ENCODE measurements around the gene NUP62. TPM values are rescaled to one million over a fixed set of nuclear protein-coding genes. Genes with fewer than 3 reads are reported as not detected.

The NUP62 gene
- total and polyA plus RNA-seq, 2 experiments from 2014 or later, result 55.5 to 99.4 TPM

- H3K79me2 ChIP-seq (replicated peaks; ENCODE audit: insufficient read depth), result no peaks in the 10 kb centered on the region
- H3K36me3 ChIP-seq (ENCODE audit: insufficient read depth), result no peaks in the 10 kb centered on the region
- no peaks in the 10 kb centered on the region for H3K9me2 ChIP-seq (ENCODE audit: insufficient read depth)
- Mint-ChIP-seq H3K36me3 (ENCODE audit: low read depth) (no peaks in the 10 kb centered on the region), H3K27ac (no peak overlapping the region), H3K27me3 (ENCODE audit: insufficient read depth, low read depth, poor library complexity) (peaks cover 21% of the 10 kb centered on the region), H3K4me1 (peaks cover 17% of the 10 kb centered on the region), H3K9me3 (no peaks in the 10 kb centered on the region; the same call in 2 of the 3 replicates), H3K4me3 (no peak overlapping the region)
- H3K27ac ChIP-seq (ENCODE audit: low read depth), result no peak overlapping the region
- peaks cover 9% of the 10 kb centered on the region; the same call in 1 of the 2 replicates for H3K4me1 ChIP-seq (ENCODE audit: insufficient read depth)
- TF ChIP-seq, protein P1, sequence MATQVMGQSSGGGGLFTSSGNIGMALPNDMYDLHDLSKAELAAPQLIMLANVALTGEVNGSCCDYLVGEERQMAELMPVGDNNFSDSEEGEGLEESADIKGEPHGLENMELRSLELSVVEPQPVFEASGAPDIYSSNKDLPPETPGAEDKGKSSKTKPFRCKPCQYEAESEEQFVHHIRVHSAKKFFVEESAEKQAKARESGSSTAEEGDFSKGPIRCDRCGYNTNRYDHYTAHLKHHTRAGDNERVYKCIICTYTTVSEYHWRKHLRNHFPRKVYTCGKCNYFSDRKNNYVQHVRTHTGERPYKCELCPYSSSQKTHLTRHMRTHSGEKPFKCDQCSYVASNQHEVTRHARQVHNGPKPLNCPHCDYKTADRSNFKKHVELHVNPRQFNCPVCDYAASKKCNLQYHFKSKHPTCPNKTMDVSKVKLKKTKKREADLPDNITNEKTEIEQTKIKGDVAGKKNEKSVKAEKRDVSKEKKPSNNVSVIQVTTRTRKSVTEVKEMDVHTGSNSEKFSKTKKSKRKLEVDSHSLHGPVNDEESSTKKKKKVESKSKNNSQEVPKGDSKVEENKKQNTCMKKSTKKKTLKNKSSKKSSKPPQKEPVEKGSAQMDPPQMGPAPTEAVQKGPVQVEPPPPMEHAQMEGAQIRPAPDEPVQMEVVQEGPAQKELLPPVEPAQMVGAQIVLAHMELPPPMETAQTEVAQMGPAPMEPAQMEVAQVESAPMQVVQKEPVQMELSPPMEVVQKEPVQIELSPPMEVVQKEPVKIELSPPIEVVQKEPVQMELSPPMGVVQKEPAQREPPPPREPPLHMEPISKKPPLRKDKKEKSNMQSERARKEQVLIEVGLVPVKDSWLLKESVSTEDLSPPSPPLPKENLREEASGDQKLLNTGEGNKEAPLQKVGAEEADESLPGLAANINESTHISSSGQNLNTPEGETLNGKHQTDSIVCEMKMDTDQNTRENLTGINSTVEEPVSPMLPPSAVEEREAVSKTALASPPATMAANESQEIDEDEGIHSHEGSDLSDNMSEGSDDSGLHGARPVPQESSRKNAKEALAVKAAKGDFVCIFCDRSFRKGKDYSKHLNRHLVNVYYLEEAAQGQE (IDR thresholded peaks at IDR 0.05; ENCODE audit: unreplicated experiment), result no peak
- TF ChIP-seq ZNF462 (CRISPR knock-in tag; IDR thresholded peaks at IDR 0.05) (no peak), EZH2phosphoT487 (IDR thresholded peaks at IDR 0.05; ENCODE audit: unreplicated experiment) (no peak), EZH2 (IDR thresholded peaks at IDR 0.05; ENCODE audit: low read depth, unreplicated experiment) (no peak)
- no peak overlapping the region for H3K4me3 ChIP-seq
- H4K20me1 ChIP-seq (replicated peaks; ENCODE audit: insufficient read depth), result no peaks in the 10 kb centered on the region
- no peaks in the 10 kb centered on the region for H3K27me3 ChIP-seq (ENCODE audit: insufficient read depth)
- peaks cover 7% of the 10 kb centered on the region; the same call in 1 of the 2 replicates for H3F3A ChIP-seq (replicated peaks; ENCODE audit: low read depth)
- H2AFZ ChIP-seq, result no peak overlapping the region
- H3K4me2 ChIP-seq, result no peak overlapping the region
- DNase-seq (ENCODE audit: low spot score) (no peak), ATAC-seq (no peak)
These were observed 34.3 kb downstream of the NUP62 start for GRCh38 chr19:49894879-49895565.
